Neural progenitor cell (in vitro differentiated cells): ENCODE results near the gene METTL17. TPM values are rescaled to one million over a fixed set of nuclear protein-coding genes. Genes with fewer than 3 reads are reported as not detected.

Experiments used
- DNase-seq: peaks from one replicate; pipeline ENCODE4 v3.0.0-alpha.2; 2016; ENCODE audit warnings: low spot score
- H2AFZ ChIP-seq: fragments of 200-600 bp; sonication (generic); replicated peaks from 2 replicates; pipeline ENCODE4 v1.6.1; 2016; ENCODE audit warnings: antibody characterized with exemption
- H3F3A ChIP-seq: fragments of 200-600 bp; sonication (generic); 2 replicates; pipeline ENCODE4 v1.6.1; 2016; ENCODE audit warnings: antibody characterized with exemption, low read depth
- H3K27ac ChIP-seq: fragments of 200-600 bp; sonication (generic); 2 replicates; pipeline ENCODE4 v1.5.1; 2016; ENCODE audit warnings: mild to moderate bottlenecking
- H3K27me3 ChIP-seq: fragments of 200-600 bp; sonication (generic); 2 replicates; pipeline ENCODE4 v1.6.1; 2016; ENCODE audit warnings: mild to moderate bottlenecking, moderate library complexity
- H3K36me3 ChIP-seq: fragments of 200-600 bp; sonication (generic); 2 replicates; pipeline ENCODE4 v1.5.1; 2016
- H3K4me1 ChIP-seq: fragments of 200-600 bp; sonication (generic); 2 replicates; pipeline ENCODE4 v1.6.1; 2016; ENCODE audit warnings: mixed run types
- H3K4me2 ChIP-seq: fragments of 200-600 bp; sonication (generic); 2 replicates; pipeline ENCODE4 v1.6.1; 2016
- H3K4me3 ChIP-seq: fragments of 200-600 bp; sonication (generic); 2 replicates; pipeline ENCODE4 v1.5.1; 2016
- H3K79me2 ChIP-seq: fragments of 200-600 bp; sonication (generic); 2 replicates; pipeline ENCODE4 v1.6.1; 2016; ENCODE audit warnings: low read depth
- H3K9ac ChIP-seq: fragments of 200-600 bp; sonication (generic); 2 replicates; pipeline ENCODE4 v1.6.1; 2016
- H3K9me3 ChIP-seq: fragments of 200-600 bp; sonication (generic); 2 replicates; pipeline ENCODE4 v1.5.1; 2016; ENCODE audit warnings: low read depth
- H4K20me1 ChIP-seq: fragments of 200-600 bp; sonication (generic); 2 replicates; pipeline ENCODE4 v1.6.1; 2016; ENCODE audit warnings: low read depth
- H3K27ac Mint-ChIP-seq: 3 replicates; pipeline ENCODE4 v1.8.0; 2021; ENCODE audit warnings: mixed read lengths
- H3K27me3 Mint-ChIP-seq: 2 replicates; pipeline ENCODE4 v1.8.0; 2022; ENCODE audit warnings: low read depth, mild to moderate bottlenecking, inconsistent platforms, moderate library complexity, mixed read lengths; ENCODE audit not compliant: insufficient read depth
- H3K36me3 Mint-ChIP-seq: 3 replicates; pipeline ENCODE4 v1.8.0; 2021; ENCODE audit warnings: mixed read lengths
- H3K4me1 Mint-ChIP-seq: 3 replicates; pipeline ENCODE4 v1.8.0; 2021; ENCODE audit warnings: mixed read lengths
- H3K4me3 Mint-ChIP-seq: 3 replicates; pipeline ENCODE4 v1.8.0; 2021; ENCODE audit warnings: mild to moderate bottlenecking, moderate library complexity, mixed read lengths
- H3K9me3 Mint-ChIP-seq: 3 replicates; pipeline ENCODE4 v1.8.0; 2020; ENCODE audit warnings: mixed read lengths
- EZH2 ChIP-seq: fragments of 200-600 bp; sonication (generic); IDR thresholded peaks from 2 replicates; pipeline ENCODE4 v1.6.1; 2017; ENCODE audit warnings: antibody characterized with exemption, mild to moderate bottlenecking, moderate library complexity
- EZH2phosphoT487 ChIP-seq: fragments of 200-600 bp; sonication (generic); IDR thresholded peaks from 2 replicates; pipeline ENCODE4 v1.6.1; 2017; ENCODE audit warnings: antibody characterized with exemption
- total RNA-seq: library from RNA; depleted of rRNA; stranded (reverse); fragments of >200 nt; gene quantifications from 2 replicates; pipeline ENCODE4 v1.2.3, GENCODE V29; 2015; ENCODE audit warnings: low replicate concordance
- TF ChIP-seq, protein P1 (sequence below): fragments of 200-600 bp; sonication (generic); IDR thresholded peaks from 2 replicates; pipeline ENCODE4 v1.5.1; 2017; ENCODE audit warnings: antibody characterized with exemption, mild to moderate bottlenecking

The METTL17 gene
- total RNA-seq, 1 donor from 2014 or later = 126 TPM

DNA sequence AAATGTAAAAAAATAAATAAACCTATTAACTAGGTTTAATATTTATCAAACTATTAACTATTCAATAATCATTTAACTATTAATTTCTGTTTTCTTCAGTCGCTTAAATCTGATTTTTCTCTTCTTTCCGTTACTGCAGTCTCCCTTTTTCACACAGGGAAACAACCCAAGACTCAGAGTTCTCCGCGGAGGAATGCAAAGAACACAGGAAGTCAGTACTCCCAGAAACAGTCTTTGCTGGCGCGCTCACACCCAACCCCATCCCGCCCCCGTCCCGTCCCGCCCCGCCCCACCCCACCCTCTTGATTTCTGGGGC, 351 bp upstream of the METTL17 start:
- peaks cover 15% of the 10 kb centered on the region for H3K4me1 ChIP-seq
- H3K79me2 ChIP-seq = peaks cover 29% of the 10 kb centered on the region
- TF ChIP-seq, protein P1, sequence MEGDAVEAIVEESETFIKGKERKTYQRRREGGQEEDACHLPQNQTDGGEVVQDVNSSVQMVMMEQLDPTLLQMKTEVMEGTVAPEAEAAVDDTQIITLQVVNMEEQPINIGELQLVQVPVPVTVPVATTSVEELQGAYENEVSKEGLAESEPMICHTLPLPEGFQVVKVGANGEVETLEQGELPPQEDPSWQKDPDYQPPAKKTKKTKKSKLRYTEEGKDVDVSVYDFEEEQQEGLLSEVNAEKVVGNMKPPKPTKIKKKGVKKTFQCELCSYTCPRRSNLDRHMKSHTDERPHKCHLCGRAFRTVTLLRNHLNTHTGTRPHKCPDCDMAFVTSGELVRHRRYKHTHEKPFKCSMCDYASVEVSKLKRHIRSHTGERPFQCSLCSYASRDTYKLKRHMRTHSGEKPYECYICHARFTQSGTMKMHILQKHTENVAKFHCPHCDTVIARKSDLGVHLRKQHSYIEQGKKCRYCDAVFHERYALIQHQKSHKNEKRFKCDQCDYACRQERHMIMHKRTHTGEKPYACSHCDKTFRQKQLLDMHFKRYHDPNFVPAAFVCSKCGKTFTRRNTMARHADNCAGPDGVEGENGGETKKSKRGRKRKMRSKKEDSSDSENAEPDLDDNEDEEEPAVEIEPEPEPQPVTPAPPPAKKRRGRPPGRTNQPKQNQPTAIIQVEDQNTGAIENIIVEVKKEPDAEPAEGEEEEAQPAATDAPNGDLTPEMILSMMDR = no peak
- TF ChIP-seq EZH2phosphoT487 (peak; percentile 8), EZH2 (no peak)
- Mint-ChIP-seq H3K9me3 (peaks cover 3% of the 10 kb centered on the region), H3K36me3 (peaks cover 14% of the 10 kb centered on the region), H3K27me3 (no peaks in the 10 kb centered on the region), H3K4me1 (peaks cover 12% of the 10 kb centered on the region), H3K4me3 (peak overlapping the region; percentile 92), H3K27ac (peak overlapping the region; percentile 91)
- peaks cover 6% of the 10 kb centered on the region for H3K27me3 ChIP-seq
- no peaks in the 10 kb centered on the region for H4K20me1 ChIP-seq
- H3K4me3 ChIP-seq = peak overlapping the region; percentile 87
- H3K27ac ChIP-seq = no peak overlapping the region
- H3F3A ChIP-seq = peaks cover 19% of the 10 kb centered on the region
- no peak overlapping the region for H3K9ac ChIP-seq
- peaks cover 3% of the 10 kb centered on the region for H3K36me3 ChIP-seq
- H3K9me3 ChIP-seq = no peaks in the 10 kb centered on the region
- no peak overlapping the region for H2AFZ ChIP-seq
- no peak for DNase-seq
- peak overlapping the region; percentile 86 for H3K4me2 ChIP-seq

DNA sequence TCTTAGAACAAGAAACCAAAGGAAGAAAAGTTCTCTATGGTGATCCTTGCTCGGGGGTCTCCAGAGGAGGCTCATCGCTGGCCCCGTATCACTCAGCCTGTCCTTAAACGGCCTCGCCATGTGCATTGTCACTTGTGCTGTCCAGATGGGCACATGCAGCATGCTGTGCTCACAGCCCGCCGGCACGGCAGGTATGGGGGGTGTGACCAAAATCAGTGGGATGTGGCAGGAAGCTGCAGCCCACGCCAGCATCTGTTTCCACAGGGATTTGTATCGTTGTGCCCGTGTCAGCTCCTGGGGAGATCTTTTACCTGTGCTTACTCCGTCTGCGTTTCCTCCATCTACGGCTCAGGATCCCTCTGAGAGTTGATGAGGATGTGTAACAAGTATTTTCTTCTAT, 6.7 kb downstream of the METTL17 start:
- H3K4me1 Mint-ChIP-seq = peaks cover 20% of the 10 kb centered on the region
- H3K9me3 Mint-ChIP-seq = no peaks in the 10 kb centered on the region
- H3K27ac Mint-ChIP-seq = no peak overlapping the region

DNA sequence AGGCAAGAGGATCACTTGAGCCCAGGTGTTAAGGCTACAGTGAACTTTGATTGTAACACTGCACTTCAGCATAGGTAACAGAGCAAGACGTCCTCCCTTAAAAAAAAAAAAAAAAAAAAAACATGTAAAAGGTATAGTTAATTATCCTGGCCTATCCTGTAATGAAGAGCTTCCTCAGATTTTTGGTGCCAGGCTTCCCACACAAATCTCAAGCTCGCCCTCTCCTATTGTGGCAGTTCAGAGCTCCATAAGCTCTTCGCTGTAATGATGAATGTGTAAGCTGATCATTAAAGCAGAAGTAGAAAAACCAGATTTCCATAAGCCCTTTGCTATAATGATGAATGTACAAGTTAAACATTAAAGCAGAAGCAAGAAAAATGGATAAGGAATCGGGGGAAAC, 7.3 kb downstream of the METTL17 start:
- no peaks in the 10 kb centered on the region for H3K9me3 Mint-ChIP-seq
- no peak overlapping the region for H3K4me3 Mint-ChIP-seq
- H3K36me3 Mint-ChIP-seq = peaks cover 24% of the 10 kb centered on the region

More for the DNA sequence above, 6.7 kb downstream of the METTL17 start:
- Mint-ChIP-seq H3K4me3 (no peak overlapping the region), H3K27me3 (no peaks in the 10 kb centered on the region), H3K36me3 (peaks cover 28% of the 10 kb centered on the region)
- peaks cover 3% of the 10 kb centered on the region for H3K4me1 ChIP-seq
- no peak overlapping the region for H3K9ac ChIP-seq
- H3K27me3 ChIP-seq = no peaks in the 10 kb centered on the region
- H2AFZ ChIP-seq = no peak overlapping the region
- H3F3A ChIP-seq = peaks cover 11% of the 10 kb centered on the region
- no peak overlapping the region for H3K4me2 ChIP-seq
- no peak overlapping the region for H3K4me3 ChIP-seq
- peaks cover 13% of the 10 kb centered on the region for H3K79me2 ChIP-seq
- peaks cover 3% of the 10 kb centered on the region for H3K36me3 ChIP-seq
- no peak for DNase-seq
- no peak for TF ChIP-seq EZH2phosphoT487
- no peak for TF ChIP-seq EZH2
- TF ChIP-seq, protein P1 = no peak
- H3K9me3 ChIP-seq = no peaks in the 10 kb centered on the region
- no peaks in the 10 kb centered on the region for H4K20me1 ChIP-seq
- no peak overlapping the region for H3K27ac ChIP-seq

More for the DNA sequence above, 7.3 kb downstream of the METTL17 start:
- peaks cover 17% of the 10 kb centered on the region for H3K4me1 Mint-ChIP-seq
- Histone ChIP-seq H3K4me2 (no peak overlapping the region), H3K4me3 (no peak overlapping the region), H4K20me1 (no peaks in the 10 kb centered on the region), H3K9me3 (no peaks in the 10 kb centered on the region), H3K27me3 (no peaks in the 10 kb centered on the region), H3K36me3 (peaks cover 3% of the 10 kb centered on the region), H3K27ac (no peak overlapping the region), H2AFZ (no peak overlapping the region), H3K79me2 (peaks cover 7% of the 10 kb centered on the region), H3K4me1 (peaks cover 2% of the 10 kb centered on the region), H3F3A (peaks cover 11% of the 10 kb centered on the region), H3K9ac (no peak overlapping the region)
- H3K27ac Mint-ChIP-seq = no peak overlapping the region
- DNase-seq = no peak
- no peaks in the 10 kb centered on the region for H3K27me3 Mint-ChIP-seq
- TF ChIP-seq EZH2phosphoT487 (no peak), EZH2 (no peak)
- TF ChIP-seq, protein P1 = no peak
